A673 (cell line): ENCODE results near the gene EGFL8. TPM values are rescaled to one million over a fixed set of nuclear protein-coding genes. Genes with fewer than 3 reads are reported as not detected.
A peak's percentile ranks its signal among the peaks of the same experiment; 100 is the strongest.

Source experiments
- Bru-seq: library from RNA; stranded (reverse); fragments of 400-500 nt; gene quantifications from one replicate; lab custom pipeline; 2021; lab: Mats Ljungman, UMichigan
- BruChase-seq, 2 experiments: library from RNA; stranded (reverse); fragments of 400-500 nt; gene quantifications; one replicate each; lab custom pipeline; 2021; lab: Mats Ljungman, UMichigan
- BruUV-seq: library from RNA; stranded (reverse); fragments of 400-500 nt; replicated peaks from 2 replicates; lab custom pipeline; 2021; lab: Mats Ljungman, UMichigan
- CTCF ChIA-PET: fragments of 300-600 bp; sonication (Branson Sonifier 250); formaldehyde crosslinking; loops from one replicate; lab custom pipeline; 2022; ENCODE audit warnings: antibody characterized with exemption; lab: Charles Lee
- POLR2A ChIA-PET: fragments of 300-600 bp; sonication (Branson Sonifier 250); formaldehyde crosslinking; loops from one replicate; lab custom pipeline; 2022; ENCODE audit warnings: antibody characterized with exemption; ENCODE audit not compliant: low non-redundant PET; lab: Charles Lee
- DNase-seq: peaks from one replicate; pipeline ENCODE4 v3.0.0-alpha.2; 2015; ENCODE audit warnings: low spot score
- H3K27ac ChIP-seq: fragments of 200-600 bp; sonication (generic); 2 replicates; pipeline ENCODE4 v1.5.1; 2016; ENCODE audit warnings: mixed run types, low read depth, mild to moderate bottlenecking, mixed read lengths, antibody characterized with exemption, low read length; ENCODE audit not compliant: poor library complexity, severe bottlenecking
- H3K27me3 ChIP-seq: fragments of 200-600 bp; sonication (generic); replicated peaks from 2 replicates; pipeline ENCODE4 v1.6.1; 2017; ENCODE audit warnings: mixed run types, low read depth, mild to moderate bottlenecking, mixed read lengths, antibody characterized with exemption, low read length; ENCODE audit not compliant: insufficient read depth, poor library complexity
- H3K36me3 ChIP-seq: fragments of 200-600 bp; sonication (generic); 2 replicates; pipeline ENCODE4 v1.6.1; 2016; ENCODE audit warnings: mixed run types, mild to moderate bottlenecking, mixed read lengths, antibody characterized with exemption, low read length; ENCODE audit not compliant: insufficient read depth, poor library complexity, severe bottlenecking
- H3K4me1 ChIP-seq: fragments of 200-600 bp; sonication (generic); 2 replicates; pipeline ENCODE4 v1.6.1; 2017; ENCODE audit warnings: mixed run types, mild to moderate bottlenecking, mixed read lengths, antibody characterized with exemption, low read length; ENCODE audit not compliant: insufficient read depth, poor library complexity, severe bottlenecking
- H3K4me3 ChIP-seq: fragments of 200-600 bp; sonication (generic); 2 replicates; pipeline ENCODE4 v1.5.1; 2016; ENCODE audit warnings: low read depth, mixed run types, mild to moderate bottlenecking, mixed read lengths, low read length; ENCODE audit not compliant: poor library complexity, severe bottlenecking
- H3K9me3 ChIP-seq: fragments of 200-600 bp; sonication (generic); 2 replicates; pipeline ENCODE4 v1.6.1; 2016; ENCODE audit warnings: mixed run types, low read depth, mild to moderate bottlenecking, mixed read lengths, antibody characterized with exemption, low read length; ENCODE audit not compliant: poor library complexity, severe bottlenecking
- EZH2 ChIP-seq: fragments of 200-600 bp; sonication (generic); IDR thresholded peaks from 2 replicates; pipeline ENCODE4 v1.6.1; 2017; ENCODE audit warnings: borderline replicate concordance, low read depth, mild to moderate bottlenecking, mixed read lengths, antibody characterized with exemption, low read length; ENCODE audit not compliant: poor library complexity, severe bottlenecking
- intact Hi-C: fragments of 100-400 bp; cut with micrococcal nuclease; formaldehyde crosslinking; loops from one replicate; pipeline ENCODE4 v1.10.0; 2022; ENCODE audit not compliant: unreplicated experiment
- long read RNA-seq: library from polyadenylated mRNA; stranded (forward); transcript quantifications from one replicate; pipeline ENCODE4 v2.0.0, GENCODE V29; 2022
- total RNA-seq: library from RNA; stranded (reverse); gene quantifications from 2 replicates; pipeline ENCODE4 v1.2.3, GENCODE V29; 2021
- TF ChIP-seq, protein P1 (sequence below): fragments of 300-800, 200-600 bp; sonication (generic); conservative IDR thresholded peaks from 2 replicates; pipeline ENCODE4 v1.5.1; 2017; ENCODE audit warnings: low read depth, mild to moderate bottlenecking, antibody characterized with exemption, low read length, moderate library complexity, mixed read lengths

EGFL8 gene
- total RNA-seq (31.3 and 32.4 TPM in 2 replicates), Bru-seq, nascent RNA (percentile 70 among the genes with signal in this experiment), BruChase-seq, experiment 1, labeled RNA remaining after a 2-hour chase (percentile 92 among the genes with signal in this experiment), BruChase-seq, experiment 2, labeled RNA remaining after a 6-hour chase (percentile 89 among the genes with signal in this experiment)
- long read RNA-seq, transcript EGFL8-219 (9 exons, 1,310 nt): major isoform, 5 of 21 reads
- long read RNA-seq, transcript EGFL8-220 (9 exons, 1,312 nt): major isoform, 5 of 21 reads
- long read RNA-seq, partial matches to known transcripts: 5 of 21 reads
- long read RNA-seq, other reads (novel, unspliced or antisense): 5 of 21 reads

- H3K9me3 ChIP-seq: no peaks in the 10 kb centered on the region
- DNase-seq: no peak
- no peaks in the 10 kb centered on the region for H3K27me3 ChIP-seq
- peaks cover 25% of the 10 kb centered on the region for H3K36me3 ChIP-seq
- no peak for TF ChIP-seq EZH2
- TF ChIP-seq, protein P1, sequence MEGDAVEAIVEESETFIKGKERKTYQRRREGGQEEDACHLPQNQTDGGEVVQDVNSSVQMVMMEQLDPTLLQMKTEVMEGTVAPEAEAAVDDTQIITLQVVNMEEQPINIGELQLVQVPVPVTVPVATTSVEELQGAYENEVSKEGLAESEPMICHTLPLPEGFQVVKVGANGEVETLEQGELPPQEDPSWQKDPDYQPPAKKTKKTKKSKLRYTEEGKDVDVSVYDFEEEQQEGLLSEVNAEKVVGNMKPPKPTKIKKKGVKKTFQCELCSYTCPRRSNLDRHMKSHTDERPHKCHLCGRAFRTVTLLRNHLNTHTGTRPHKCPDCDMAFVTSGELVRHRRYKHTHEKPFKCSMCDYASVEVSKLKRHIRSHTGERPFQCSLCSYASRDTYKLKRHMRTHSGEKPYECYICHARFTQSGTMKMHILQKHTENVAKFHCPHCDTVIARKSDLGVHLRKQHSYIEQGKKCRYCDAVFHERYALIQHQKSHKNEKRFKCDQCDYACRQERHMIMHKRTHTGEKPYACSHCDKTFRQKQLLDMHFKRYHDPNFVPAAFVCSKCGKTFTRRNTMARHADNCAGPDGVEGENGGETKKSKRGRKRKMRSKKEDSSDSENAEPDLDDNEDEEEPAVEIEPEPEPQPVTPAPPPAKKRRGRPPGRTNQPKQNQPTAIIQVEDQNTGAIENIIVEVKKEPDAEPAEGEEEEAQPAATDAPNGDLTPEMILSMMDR: no peak
- intact Hi-C loops: no loop called here
- BruUV-seq: no TSS peak
- CTCF ChIA-PET: interaction anchor here (0.6 kb wide), 2 partner anchors 26 to 31 kb away, joined by 3 to 4 read pairs; no protein-coding TSS in a partner anchor
- H3K4me3 ChIP-seq: no peak within 1 kb of the TSS
- H3K27ac ChIP-seq: peak within 1 kb of the TSS; percentile 85
- peaks cover 17% of the 10 kb centered on the region for H3K4me1 ChIP-seq
- POLR2A ChIA-PET: interaction anchor here (1.1 kb wide), 1 partner anchor 14 kb away, joined by 5 read pairs; the partner anchor contains the start of gene RNF5
Observed at GRCh38 chr6:32164295-32164694, at the start of gene EGFL8. TSS of gene EGFL8 (plus strand) at chr6:32164595. CDS start at chr6:32166166, 1,571 bp downstream.

DNA sequence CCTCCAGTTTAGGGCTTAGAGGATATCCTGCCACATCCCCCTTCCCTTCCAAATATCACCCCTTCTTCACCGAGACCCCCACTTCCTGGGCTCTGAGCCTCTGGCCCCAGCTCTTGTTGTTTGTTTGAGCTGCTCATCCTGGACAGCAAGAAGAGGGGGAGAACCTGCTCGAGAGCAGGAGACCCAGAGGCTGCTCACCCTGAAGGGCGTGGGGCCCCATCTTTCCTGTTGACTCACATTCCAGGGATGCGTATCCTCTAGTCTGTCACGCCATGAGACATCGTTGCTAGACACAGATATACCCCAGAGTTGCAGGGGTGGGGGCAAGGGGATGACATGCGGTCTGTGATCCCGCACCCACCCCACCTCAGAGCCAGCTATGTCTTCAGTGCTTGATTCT lies 49.6 kb upstream of the EGFL8 start:
- DNase-seq: no peak
- TF ChIP-seq EZH2: no peak
- TF ChIP-seq, protein P1: no peak
- Histone ChIP-seq H3K4me3 (no peak overlapping the region), H3K4me1 (no peaks in the 10 kb centered on the region), H3K9me3 (no peaks in the 10 kb centered on the region), H3K27me3 (no peaks in the 10 kb centered on the region), H3K27ac (no peak overlapping the region), H3K36me3 (peaks cover 23% of the 10 kb centered on the region)
- BruUV-seq: no TSS peak
- ChIA-PET CTCF (no interaction called here), POLR2A (interaction anchor here (0.6 kb wide), 1 partner anchor 41 kb away, joined by 3 read pairs; no protein-coding TSS in a partner anchor)
- intact Hi-C loops: loop anchor here (5.0 kb wide), 1 partner anchor 128 kb away; no protein-coding TSS in a partner anchor

- DNase-seq: no peak
- POLR2A ChIA-PET: no interaction called here
- CTCF ChIA-PET: no interaction called here
- BruUV-seq: no TSS peak
- Histone ChIP-seq H3K36me3 (peaks cover 24% of the 10 kb centered on the region), H3K4me1 (no peaks in the 10 kb centered on the region), H3K27me3 (no peaks in the 10 kb centered on the region), H3K4me3 (no peak overlapping the region), H3K9me3 (no peaks in the 10 kb centered on the region), H3K27ac (no peak overlapping the region)
- intact Hi-C loops: loop anchor here (5.0 kb wide), 1 partner anchor 127 kb away; no protein-coding TSS in a partner anchor
- TF ChIP-seq EZH2: no peak
- TF ChIP-seq, protein P1: no peak
Observed at GRCh38 chr6:32115623-32116022, 48.8 kb upstream of the EGFL8 start.
